ENCODE results near the gene NREP. TPM values are rescaled to one million over a fixed set of nuclear protein-coding genes. Genes with fewer than 3 reads are reported as not detected.
"Not testable (repeated sequence)": the region's sequence is repeated elsewhere in the genome, so short reads cannot be mapped to it uniquely, and the experiment has no call there.

The NREP gene
- total RNA-seq, 2 donors from 2014 or later, result 16.6 to 19.0 TPM

DNA sequence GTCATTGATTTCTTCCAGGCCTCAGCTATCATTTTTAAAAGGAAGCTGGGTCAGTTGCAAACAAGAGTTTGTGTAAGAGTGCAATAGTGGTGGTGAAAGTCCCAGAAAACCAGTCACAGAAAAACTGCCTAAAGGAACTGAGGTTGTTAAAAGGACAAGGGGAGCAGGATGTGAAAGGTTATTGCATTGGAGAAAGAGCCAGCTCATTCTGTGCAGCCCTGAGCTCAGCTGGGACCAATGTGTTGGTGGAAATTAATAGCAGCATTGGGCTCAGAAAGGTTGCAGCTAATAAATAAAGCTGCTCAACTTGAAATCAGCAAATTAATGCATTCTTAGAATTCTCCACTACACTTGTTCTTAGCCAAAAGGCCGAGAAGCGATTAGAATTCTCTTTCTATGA, 34.9 kb downstream of the NREP start:
- no peak for DNase-seq
- TF ChIP-seq, protein P1, sequence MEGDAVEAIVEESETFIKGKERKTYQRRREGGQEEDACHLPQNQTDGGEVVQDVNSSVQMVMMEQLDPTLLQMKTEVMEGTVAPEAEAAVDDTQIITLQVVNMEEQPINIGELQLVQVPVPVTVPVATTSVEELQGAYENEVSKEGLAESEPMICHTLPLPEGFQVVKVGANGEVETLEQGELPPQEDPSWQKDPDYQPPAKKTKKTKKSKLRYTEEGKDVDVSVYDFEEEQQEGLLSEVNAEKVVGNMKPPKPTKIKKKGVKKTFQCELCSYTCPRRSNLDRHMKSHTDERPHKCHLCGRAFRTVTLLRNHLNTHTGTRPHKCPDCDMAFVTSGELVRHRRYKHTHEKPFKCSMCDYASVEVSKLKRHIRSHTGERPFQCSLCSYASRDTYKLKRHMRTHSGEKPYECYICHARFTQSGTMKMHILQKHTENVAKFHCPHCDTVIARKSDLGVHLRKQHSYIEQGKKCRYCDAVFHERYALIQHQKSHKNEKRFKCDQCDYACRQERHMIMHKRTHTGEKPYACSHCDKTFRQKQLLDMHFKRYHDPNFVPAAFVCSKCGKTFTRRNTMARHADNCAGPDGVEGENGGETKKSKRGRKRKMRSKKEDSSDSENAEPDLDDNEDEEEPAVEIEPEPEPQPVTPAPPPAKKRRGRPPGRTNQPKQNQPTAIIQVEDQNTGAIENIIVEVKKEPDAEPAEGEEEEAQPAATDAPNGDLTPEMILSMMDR (IDR thresholded peaks at IDR 0.05), result no peak
- intact Hi-C loops (cut with DNase I), result no loop called here

DNA sequence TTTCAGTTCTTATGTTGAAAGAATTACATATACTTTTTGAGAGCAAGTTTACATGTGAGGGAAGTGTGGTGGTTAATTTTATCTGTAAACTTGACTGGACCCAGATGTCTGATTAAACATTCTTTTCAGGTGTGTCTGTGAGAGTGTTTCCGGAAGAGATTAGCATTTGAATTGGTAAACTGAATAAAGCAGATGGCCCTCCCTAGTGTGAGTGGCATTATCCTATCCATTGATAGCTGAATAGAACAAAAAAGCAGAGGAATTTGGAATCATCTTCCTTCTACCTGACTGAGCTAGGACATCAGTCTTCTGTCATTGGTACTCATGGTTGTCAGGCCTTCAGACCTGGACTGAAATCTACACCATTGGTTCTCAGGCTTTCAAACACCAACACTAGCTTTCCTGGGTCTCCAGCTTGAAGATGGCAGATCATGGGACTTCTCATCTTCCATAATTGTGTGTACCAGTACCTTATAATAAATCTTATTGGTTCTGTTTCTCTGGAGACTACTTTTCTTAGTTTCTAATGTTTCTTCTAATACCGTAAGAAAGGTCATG, 36.6 kb downstream of the NREP start:
- H3K4me3 ChIP-seq, result no peak overlapping the region
- intact Hi-C loops (cut with DNase I), result no loop called here
- H3K4me1 ChIP-seq, result no peaks in the 10 kb centered on the region
- no peak overlapping the region for H3K9ac ChIP-seq (ENCODE audit: low read depth in 2 of 2, low read length in 2 of 2)
- no peaks in the 10 kb centered on the region for H3K9me3 ChIP-seq
- no peaks in the 10 kb centered on the region for H3K27me3 ChIP-seq
- TF ChIP-seq, protein P1 (IDR thresholded peaks at IDR 0.05), result no peak
- no peaks in the 10 kb centered on the region for H3K36me3 ChIP-seq
- H3K27ac ChIP-seq, result no peak overlapping the region
- DNase-seq, result no peak

More for the DNA sequence above, 34.9 kb downstream of the NREP start:
- H3K9me3 ChIP-seq, result no peaks in the 10 kb centered on the region
- H3K9ac ChIP-seq (ENCODE audit: low read depth in 2 of 2, low read length in 2 of 2), result no peak overlapping the region
- no peaks in the 10 kb centered on the region for H3K36me3 ChIP-seq
- H3K4me1 ChIP-seq, result no peaks in the 10 kb centered on the region
- H3K27me3 ChIP-seq, result no peaks in the 10 kb centered on the region
- no peak overlapping the region for H3K27ac ChIP-seq
- H3K4me3 ChIP-seq, result no peak overlapping the region

DNA sequence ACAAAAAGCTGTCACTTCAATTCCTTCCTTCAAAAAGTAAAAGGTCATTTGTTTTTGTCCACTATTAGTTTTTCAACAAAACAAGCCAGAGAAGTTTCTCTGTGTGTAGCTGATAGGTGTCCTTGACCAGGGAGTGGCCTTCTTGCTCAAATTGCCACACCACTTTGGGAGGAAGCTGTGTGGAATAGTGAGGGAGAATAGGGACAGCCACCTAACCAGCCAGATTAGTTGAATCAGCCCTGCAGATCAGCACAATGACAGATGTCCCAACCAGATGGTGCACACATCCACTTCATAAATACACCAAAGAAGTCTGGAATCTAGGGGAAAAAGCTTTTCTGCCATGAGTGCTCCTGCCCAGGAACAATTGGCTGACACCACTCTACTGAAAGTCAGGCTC, 37.2 kb downstream of the NREP start:
- Histone ChIP-seq H3K36me3 (no peaks in the 10 kb centered on the region), H3K9me3 (no peaks in the 10 kb centered on the region), H3K27me3 (no peaks in the 10 kb centered on the region), H3K4me3 (no peak overlapping the region), H3K9ac (ENCODE audit: low read depth in 2 of 2, low read length in 2 of 2) (no peak overlapping the region), H3K27ac (no peak overlapping the region), H3K4me1 (no peaks in the 10 kb centered on the region)
- DNase-seq, result no peak
- TF ChIP-seq, protein P1 (IDR thresholded peaks at IDR 0.05), result no peak
- intact Hi-C loops (cut with DNase I), result no loop called here

DNA sequence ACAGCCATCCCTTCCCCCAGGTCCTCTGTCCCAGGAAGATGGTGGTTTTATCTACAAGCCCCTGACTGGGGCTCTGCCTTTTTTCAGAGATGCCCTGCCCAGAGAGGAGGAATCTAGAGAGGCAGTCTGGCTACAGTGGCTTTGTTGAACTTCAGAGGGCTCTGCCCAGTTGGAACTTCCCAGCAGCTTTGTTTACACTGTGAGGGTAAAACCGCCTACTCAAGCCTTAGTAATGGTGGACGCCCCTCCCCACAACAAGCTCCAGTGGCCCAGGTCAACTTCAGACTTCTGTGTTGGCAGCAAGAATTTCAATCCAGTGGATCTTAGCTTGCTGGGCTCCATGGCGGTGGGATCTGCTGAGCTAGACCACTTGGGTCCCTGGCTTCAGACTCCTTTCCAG, 40.2 kb downstream of the NREP start:
- H3K4me1 ChIP-seq; H3K27ac ChIP-seq; H3K4me3 ChIP-seq; DNase-seq; H3K9me3 ChIP-seq; H3K27me3 ChIP-seq; H3K9ac ChIP-seq (ENCODE audit: low read depth in 2 of 2, low read length in 2 of 2); H3K36me3 ChIP-seq; intact Hi-C loops (cut with DNase I): not testable (repeated sequence)

DNA sequence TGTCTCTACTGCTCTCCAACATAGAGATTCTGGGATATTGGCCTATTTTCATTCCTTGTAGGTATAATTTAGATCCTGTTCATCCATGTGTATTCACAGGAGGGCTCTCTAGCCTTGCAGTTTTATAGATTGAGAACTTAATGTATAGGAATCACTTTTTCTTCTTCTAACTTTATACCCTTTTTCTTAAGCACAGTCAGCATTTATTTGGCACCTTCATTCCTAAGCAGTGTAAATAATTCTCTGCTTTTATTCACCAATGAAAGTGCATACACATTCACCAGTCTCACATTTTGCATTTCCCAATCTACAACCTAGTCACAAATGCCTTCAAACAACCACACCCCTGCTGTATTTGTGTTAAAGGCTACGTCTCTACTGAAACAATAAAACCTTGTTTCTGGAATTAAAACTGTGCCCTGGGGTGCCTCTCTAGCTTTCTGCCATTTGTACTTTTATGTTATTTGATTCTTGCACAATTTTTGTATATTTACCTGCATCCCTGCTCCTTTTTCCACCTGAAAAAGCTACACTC, 49.3 kb downstream of the NREP start:
- no peaks in the 10 kb centered on the region for H3K9me3 ChIP-seq
- TF ChIP-seq, protein P1 (IDR thresholded peaks at IDR 0.05), result no peak
- no peak overlapping the region for H3K9ac ChIP-seq (ENCODE audit: low read depth in 2 of 2, low read length in 2 of 2)
- DNase-seq, result no peak
- H3K27ac ChIP-seq, result no peak overlapping the region
- H3K4me3 ChIP-seq, result no peak overlapping the region
- no peaks in the 10 kb centered on the region for H3K27me3 ChIP-seq
- H3K36me3 ChIP-seq, result no peaks in the 10 kb centered on the region
- intact Hi-C loops (cut with DNase I), result no loop called here
- H3K4me1 ChIP-seq, result no peaks in the 10 kb centered on the region

DNA sequence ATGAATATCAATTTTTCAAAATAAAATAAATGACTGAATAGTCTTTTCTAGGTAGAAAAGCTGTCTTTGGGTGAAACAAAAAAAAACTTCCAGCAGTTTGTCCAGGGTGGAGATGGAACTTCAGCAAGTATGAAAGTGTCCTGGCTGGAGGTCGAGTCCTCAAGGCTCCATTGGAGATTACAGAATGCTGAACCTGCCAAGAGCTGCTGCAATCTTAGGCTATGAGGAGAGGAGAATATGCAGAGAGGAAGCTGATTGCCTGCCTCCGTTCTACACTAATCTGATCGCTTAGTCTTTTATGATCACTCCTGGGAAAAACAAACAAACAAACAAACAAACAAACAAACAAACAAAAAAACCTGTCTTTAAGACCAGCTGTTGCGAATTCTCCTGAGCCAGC, 50.6 kb downstream of the NREP start:
- Histone ChIP-seq H3K36me3 (no peaks in the 10 kb centered on the region), H3K4me1 (no peaks in the 10 kb centered on the region), H3K4me3 (no peak overlapping the region), H3K27ac (no peak overlapping the region), H3K9ac (ENCODE audit: low read depth in 2 of 2, low read length in 2 of 2) (no peak overlapping the region), H3K27me3 (no peaks in the 10 kb centered on the region), H3K9me3 (no peaks in the 10 kb centered on the region)
- intact Hi-C loops (cut with DNase I), result no loop called here
- TF ChIP-seq, protein P1 (IDR thresholded peaks at IDR 0.05), result no peak
- no peak for DNase-seq
